Suprapubic skin (tissue), 4 donors: Measurements from ENCODE around the gene ZFHX2. TPM values are rescaled to one million over a fixed set of nuclear protein-coding genes. Genes with fewer than 3 reads are reported as not detected.
"Not testable (repeated sequence)": the region's sequence is repeated elsewhere in the genome, so short reads cannot be mapped to it uniquely, and the experiment has no call there.

Experiments used
- DNase-seq, 2 donors: peaks; one replicate each; pipeline ENCODE4 v3.0.0-alpha.2; 2019; ENCODE audit warnings: low spot score in 2 of 2
- H3K27ac ChIP-seq: fragments of 200-600 bp; sonication (generic); one replicate; pipeline ENCODE4 v1.5.1; 2019
- H3K27me3 ChIP-seq: fragments of 200-600 bp; sonication (generic); one replicate; pipeline ENCODE4 v1.5.1; 2019
- H3K36me3 ChIP-seq: fragments of 200-600 bp; sonication (generic); one replicate; pipeline ENCODE4 v1.5.1; 2019
- H3K4me1 ChIP-seq: fragments of 200-600 bp; sonication (generic); one replicate; pipeline ENCODE4 v1.5.1; 2019
- H3K4me3 ChIP-seq: fragments of 200-600 bp; sonication (generic); one replicate; pipeline ENCODE4 v1.5.1; 2019; ENCODE audit warnings: mild to moderate bottlenecking
- H3K9me3 ChIP-seq: fragments of 200-600 bp; sonication (generic); one replicate; pipeline ENCODE4 v1.5.1; 2019
- CTCF ChIP-seq, 2 donors: fragments of 200-600 bp in 1 of 2; fragments of 450-650 bp in 1 of 2; sonication (generic) in 1 of 2; IDR thresholded peaks; one replicate each; pipeline ENCODE4 v1.5.1; 2016 to 2019; ENCODE audit warnings: antibody characterized with exemption in 2 of 2, mild to moderate bottlenecking in 1 of 2, moderate library complexity in 1 of 2
- EP300 ChIP-seq: sonication (generic); formaldehyde crosslinking; IDR thresholded peaks from one replicate; pipeline ENCODE4 v1.6.1; 2017; ENCODE audit warnings: antibody characterized with exemption
- POLR2A ChIP-seq, 2 donors: fragments of 450-650 bp; IDR thresholded peaks; one replicate each; pipeline ENCODE4 v1.6.1; 2017; ENCODE audit warnings: antibody characterized with exemption in 2 of 2, mild to moderate bottlenecking in 2 of 2, moderate library complexity in 2 of 2
- POLR2AphosphoS5 ChIP-seq, 3 donors: sonication (generic); formaldehyde crosslinking; IDR thresholded peaks; one replicate each; pipeline ENCODE4 v1.6.1; 2017; ENCODE audit warnings: antibody characterized with exemption in 3 of 3
- WGBS: methylation state at CpG from one replicate; pipeline ENCODE4 v1.1.5; 2018; 5-methylcytosine and 5-hydroxymethylcytosine counted together
- total RNA-seq, 4 donors: library from RNA; depleted of rRNA; stranded (reverse); fragments of >200 nt; gene quantifications; one replicate each; pipeline ENCODE4 v1.1.0, GENCODE V29; 2016

Gene ZFHX2
- total RNA-seq, 4 donors from 2014 or later, result 0.16 to 1.4 (median 0.56) TPM

DNA sequence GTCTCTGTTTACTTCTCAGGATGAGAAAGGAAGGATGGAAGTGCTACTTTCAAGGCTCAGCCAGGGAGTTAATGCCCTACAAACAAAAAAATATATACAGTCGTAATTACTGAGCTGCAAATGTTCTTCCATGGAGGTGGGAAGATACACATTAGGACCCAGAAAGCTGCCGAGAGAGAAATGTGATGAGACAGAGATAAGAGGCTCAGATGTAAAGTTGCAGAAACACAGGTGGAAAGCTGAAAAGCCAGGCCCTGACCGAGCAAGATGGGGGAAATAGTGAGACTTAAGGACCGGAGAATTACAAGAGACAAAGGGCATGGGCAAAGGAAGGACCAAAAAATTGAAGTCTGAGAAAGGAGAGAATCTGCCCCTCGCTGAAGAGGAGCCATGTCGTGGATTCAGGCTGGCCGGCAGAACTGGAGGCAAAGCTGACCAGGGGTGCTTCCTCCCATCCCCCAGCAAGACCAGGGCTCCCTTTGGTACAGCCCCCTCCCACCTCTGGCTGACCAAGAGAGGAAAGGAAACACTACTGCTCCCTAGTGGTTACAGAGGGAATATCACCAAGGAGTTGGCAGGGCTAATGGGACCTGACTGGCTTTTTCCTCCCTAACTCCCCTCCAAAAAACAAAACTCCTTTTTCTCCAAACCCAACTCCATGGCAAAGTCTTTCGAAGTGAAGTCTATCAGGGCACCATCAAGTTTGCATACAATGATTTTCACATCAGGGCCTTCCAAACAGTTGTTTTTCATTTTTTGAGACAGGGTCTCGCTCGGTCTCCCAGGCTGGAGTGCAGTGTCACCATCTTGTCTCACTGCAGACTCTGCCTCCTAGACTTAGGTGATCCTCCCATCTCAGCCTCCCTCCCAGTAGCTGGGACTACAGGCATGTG is 12.1 kb downstream of the ZFHX2 start:
- no peaks in the 10 kb centered on the region for H3K9me3 ChIP-seq
- 34% methylated on average over 10 of the region's 10 CpGs for WGBS
- no peak overlapping the region for H3K27ac ChIP-seq
- no peaks in the 10 kb centered on the region for H3K27me3 ChIP-seq
- H3K36me3 ChIP-seq, result no peaks in the 10 kb centered on the region
- TF ChIP-seq EP300 (no peak), POLR2AphosphoS5 (IDR thresholded peaks at IDR 0.05) (no peak), POLR2A (IDR thresholded peaks at IDR 0.05) (no peak), CTCF (IDR thresholded peaks at IDR 0.05) (peak in 1 of 2 donors; percentile 70)
- H3K4me3 ChIP-seq, result no peak overlapping the region
- H3K4me1 ChIP-seq, result peaks cover 3% of the 10 kb centered on the region
- DNase-seq, result no peak

DNA sequence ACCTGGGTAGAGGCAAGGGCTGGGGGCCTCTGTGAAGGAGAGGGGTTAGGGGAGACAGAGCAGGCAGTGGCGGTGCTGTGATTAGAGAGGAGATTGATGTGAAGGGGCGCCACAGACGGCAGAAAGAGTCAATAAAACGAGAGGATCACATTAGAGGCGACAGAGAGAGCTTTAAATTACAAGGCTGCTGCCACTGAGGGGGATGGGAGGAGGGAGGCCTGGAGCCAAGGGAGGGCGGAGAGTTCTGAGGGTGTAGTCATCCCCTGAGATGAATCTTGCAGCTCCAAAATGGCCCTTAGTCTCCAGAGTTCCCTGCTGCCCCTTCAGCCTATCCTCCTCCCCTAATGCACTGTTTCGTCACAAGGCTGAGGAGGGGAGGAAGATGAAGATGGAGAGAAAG is 12.8 kb downstream of the ZFHX2 start:
- WGBS, result 38% methylated on average over 7 of the region's 7 CpGs
- Histone ChIP-seq H3K4me1 (peaks cover 2% of the 10 kb centered on the region), H3K27ac (no peak overlapping the region), H3K36me3 (no peaks in the 10 kb centered on the region), H3K9me3 (no peaks in the 10 kb centered on the region), H3K4me3 (no peak overlapping the region), H3K27me3 (no peaks in the 10 kb centered on the region)
- no peak for TF ChIP-seq EP300
- no peak for TF ChIP-seq POLR2A (IDR thresholded peaks at IDR 0.05)
- TF ChIP-seq CTCF (IDR thresholded peaks at IDR 0.05), result no peak
- TF ChIP-seq POLR2AphosphoS5 (IDR thresholded peaks at IDR 0.05), result no peak
- DNase-seq, result no peak

DNA sequence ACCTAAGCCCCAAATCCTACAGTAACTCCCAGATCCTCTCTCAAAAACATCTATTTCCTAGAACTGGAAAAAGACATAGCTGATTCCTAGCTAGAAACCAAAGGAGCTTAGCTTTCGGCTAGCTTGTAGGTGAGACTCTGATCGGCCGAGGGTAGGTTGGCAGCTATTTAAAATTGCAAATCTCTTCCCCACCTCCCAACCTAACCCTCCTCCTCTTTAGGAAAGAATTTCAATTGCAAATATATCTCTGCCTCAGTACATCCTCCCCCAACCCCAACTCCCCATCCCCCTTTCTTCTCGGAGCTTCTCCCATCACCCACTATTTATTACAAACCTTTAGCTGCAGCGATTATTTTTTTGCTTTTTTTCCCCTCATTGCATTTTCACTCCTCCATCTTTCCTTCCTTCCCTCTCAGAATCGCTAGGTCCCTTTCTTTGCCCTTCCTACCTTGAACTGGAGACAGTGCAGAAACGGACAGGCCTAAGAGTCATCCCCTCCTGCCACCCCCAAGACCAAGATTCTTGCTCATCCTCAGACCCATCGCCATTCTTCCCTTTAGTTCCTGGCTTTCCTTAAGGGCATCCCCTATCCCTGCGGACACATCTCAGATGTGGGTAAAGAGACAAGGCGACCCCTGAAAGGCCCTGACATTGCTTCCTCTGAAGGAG is 13.4 kb downstream of the ZFHX2 start:
- 55% methylated on average over 10 of the region's 10 CpGs for WGBS
- H3K4me3 ChIP-seq, result no peak overlapping the region
- no peaks in the 10 kb centered on the region for H3K27me3 ChIP-seq
- H3K4me1 ChIP-seq, result peaks cover 2% of the 10 kb centered on the region
- TF ChIP-seq EP300, result no peak
- TF ChIP-seq POLR2A (IDR thresholded peaks at IDR 0.05), result no peak
- no peak for TF ChIP-seq POLR2AphosphoS5 (IDR thresholded peaks at IDR 0.05)
- TF ChIP-seq CTCF (IDR thresholded peaks at IDR 0.05), result no peak
- no peak overlapping the region for H3K27ac ChIP-seq
- H3K36me3 ChIP-seq, result no peaks in the 10 kb centered on the region
- DNase-seq, result no peak
- no peaks in the 10 kb centered on the region for H3K9me3 ChIP-seq

DNA sequence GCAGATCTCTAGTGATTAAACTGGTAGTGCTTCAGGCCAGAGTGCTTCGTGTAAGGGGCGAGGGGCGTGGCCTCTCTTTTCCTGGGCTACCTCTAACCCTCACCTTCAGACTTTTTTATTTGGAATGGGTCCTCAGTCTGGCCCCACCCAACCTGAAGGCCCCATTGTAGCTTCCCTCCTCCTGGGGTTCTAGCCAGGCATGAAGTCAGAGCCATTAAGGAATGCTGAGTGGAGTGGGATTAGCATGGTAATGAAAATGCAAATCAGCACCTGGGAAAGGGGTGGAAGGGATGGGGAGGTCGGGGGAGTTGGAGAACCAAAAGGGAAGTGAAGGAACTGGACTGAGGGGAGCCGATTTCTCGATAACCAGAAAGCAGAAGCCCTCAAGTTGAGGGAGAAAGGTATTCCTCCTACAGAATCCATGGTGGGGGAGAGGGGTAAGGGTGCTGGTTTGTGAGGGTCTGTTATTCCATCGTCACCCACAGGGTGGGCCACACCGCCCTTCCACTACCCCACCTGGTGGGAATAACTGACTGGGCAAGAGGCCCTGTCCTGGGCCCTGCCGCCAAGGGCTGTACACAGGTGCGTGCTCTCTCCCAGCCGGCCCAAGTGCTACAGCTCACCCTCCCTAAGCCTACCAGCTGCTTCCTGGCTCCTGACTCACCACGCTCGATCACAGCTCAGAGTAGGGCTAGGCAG is 14.1 kb downstream of the ZFHX2 start:
- no peak overlapping the region for H3K27ac ChIP-seq

DNA sequence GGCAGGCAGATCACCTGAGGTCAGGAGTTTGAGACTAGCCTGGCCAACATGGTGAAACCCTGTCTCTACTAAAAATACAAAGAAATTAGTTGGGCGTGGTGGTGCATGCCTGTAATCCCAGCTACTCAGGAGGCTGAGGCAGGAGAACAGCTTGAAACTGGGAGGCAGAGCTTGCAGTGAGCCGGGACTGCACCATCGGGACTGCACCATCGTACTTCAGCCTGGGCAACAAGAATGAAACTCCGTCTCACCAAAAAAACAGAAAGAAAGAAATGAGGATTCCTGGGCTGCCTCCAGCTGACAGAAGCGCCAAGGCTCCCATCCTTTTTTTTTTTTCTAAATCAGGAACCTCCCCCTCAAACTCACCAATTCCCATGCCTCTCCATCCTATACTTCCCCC is 14.7 kb downstream of the ZFHX2 start:
- not testable (repeated sequence) for DNase-seq, H3K4me1 ChIP-seq, H3K27ac ChIP-seq, H3K4me3 ChIP-seq, H3K9me3 ChIP-seq, H3K36me3 ChIP-seq, H3K27me3 ChIP-seq
- 79% methylated on average over 6 of the region's 6 CpGs for WGBS

More for the DNA sequence above, 14.1 kb downstream of the ZFHX2 start:
- Histone ChIP-seq H3K9me3 (no peaks in the 10 kb centered on the region), H3K4me1 (peaks cover 2% of the 10 kb centered on the region), H3K36me3 (no peaks in the 10 kb centered on the region), H3K27me3 (no peaks in the 10 kb centered on the region), H3K4me3 (no peak overlapping the region)
- TF ChIP-seq CTCF (IDR thresholded peaks at IDR 0.05), result no peak
- TF ChIP-seq POLR2A (IDR thresholded peaks at IDR 0.05), result no peak
- no peak for TF ChIP-seq EP300
- no peak for TF ChIP-seq POLR2AphosphoS5 (IDR thresholded peaks at IDR 0.05)
- WGBS, result 62% methylated on average over 13 of the region's 13 CpGs
- no peak for DNase-seq
